IPS-15b (cell line): Measurements from ENCODE around the gene ZNF786.
"Not testable (repeated sequence)": the region's sequence is repeated elsewhere in the genome, so short reads cannot be mapped to it uniquely, and the experiment has no call there.

Experiments
- H3K27me3 ChIP-seq: one replicate; pipeline ENCODE4 v1.6.1; 2013; ENCODE audit warnings: low read length; ENCODE audit not compliant: control insufficient read depth, insufficient read depth
- H3K36me3 ChIP-seq: one replicate; pipeline ENCODE4 v1.6.1; 2013; ENCODE audit warnings: low read length; ENCODE audit not compliant: control insufficient read depth, insufficient read depth
- H3K4me1 ChIP-seq: one replicate; pipeline ENCODE4 v1.6.1; 2013; ENCODE audit warnings: mild to moderate bottlenecking, low read length; ENCODE audit not compliant: control insufficient read depth, insufficient read depth
- H3K4me3 ChIP-seq: one replicate; pipeline ENCODE4 v1.5.1; 2013; ENCODE audit warnings: low read depth, low read length
- H3K9ac ChIP-seq: one replicate; pipeline ENCODE4 v1.6.1; 2013; ENCODE audit warnings: low read depth, mild to moderate bottlenecking, low read length
- H3K9me3 ChIP-seq: one replicate; pipeline ENCODE4 v1.6.1; 2013; ENCODE audit warnings: mild to moderate bottlenecking, low read length; ENCODE audit not compliant: control insufficient read depth, insufficient read depth

ZNF786 gene

DNA sequence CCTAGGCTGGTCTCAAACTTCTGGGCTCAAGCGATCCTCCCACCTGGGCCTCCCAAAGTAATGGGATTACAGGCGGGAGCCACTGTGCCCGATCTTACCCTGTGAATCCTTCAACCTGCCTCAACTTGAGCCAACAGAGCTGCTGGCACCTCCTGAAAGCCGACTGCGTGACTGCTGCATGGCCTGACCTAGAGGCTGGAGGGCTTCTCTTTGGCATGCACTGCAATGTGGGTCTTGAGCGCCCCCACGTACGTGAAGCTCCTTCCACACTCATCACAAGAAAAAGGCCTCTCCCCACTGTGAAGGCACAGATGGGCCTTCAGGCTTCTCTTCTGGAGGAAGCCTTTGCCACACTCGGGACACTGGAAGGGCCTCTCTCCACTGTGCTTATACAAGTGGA is 12.9 kb upstream of the ZNF786 start:
- Histone ChIP-seq H3K27me3 (no peaks in the 10 kb centered on the region), H3K9ac (no peak overlapping the region), H3K4me1 (no peaks in the 10 kb centered on the region), H3K9me3 (no peaks in the 10 kb centered on the region), H3K4me3 (no peak overlapping the region), H3K36me3 (peaks cover 11% of the 10 kb centered on the region)

DNA sequence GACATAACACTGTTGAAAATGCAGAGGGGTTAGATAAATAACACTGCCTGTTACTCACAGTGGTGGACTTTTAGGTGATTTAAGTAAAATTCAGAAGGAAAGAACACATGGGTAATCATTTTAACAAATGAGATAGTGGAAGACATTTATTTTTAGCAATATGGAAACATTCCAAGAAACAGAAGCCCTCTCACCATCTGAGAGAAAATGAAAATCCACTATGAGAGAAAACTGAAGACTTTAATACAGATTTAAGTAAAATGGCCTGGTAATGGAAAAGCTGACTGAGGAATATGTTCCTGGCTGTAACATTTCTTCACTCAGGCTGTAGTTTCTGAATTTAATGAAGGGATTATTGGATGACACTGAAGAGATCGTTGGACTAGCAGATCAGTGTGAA is 12.1 kb upstream of the ZNF786 start:
- Histone ChIP-seq H3K27me3 (no peaks in the 10 kb centered on the region), H3K36me3 (peaks cover 11% of the 10 kb centered on the region), H3K4me1 (no peaks in the 10 kb centered on the region), H3K9me3 (no peaks in the 10 kb centered on the region), H3K4me3 (no peak overlapping the region), H3K9ac (no peak overlapping the region)

DNA sequence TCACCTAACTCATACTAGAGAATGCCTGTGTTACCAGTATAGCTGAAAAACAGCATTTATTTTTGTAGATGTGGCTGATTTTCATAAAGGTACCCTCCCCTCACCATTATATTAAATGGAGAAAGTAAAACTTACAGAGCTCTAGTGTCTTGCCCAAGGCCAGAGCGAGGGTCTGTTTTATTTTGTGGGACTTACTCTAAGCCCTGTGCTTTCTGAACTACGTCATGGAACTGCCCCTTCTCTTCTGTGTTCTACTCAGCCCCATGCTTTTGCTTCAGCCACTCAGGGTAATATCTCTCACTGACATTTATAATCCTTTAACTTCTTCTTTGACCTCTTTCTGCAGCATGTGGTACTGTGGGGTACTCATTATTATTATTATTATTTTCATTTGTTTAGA is 10.3 kb upstream of the ZNF786 start:
- Histone ChIP-seq H3K9me3 (no peaks in the 10 kb centered on the region), H3K4me3 (no peak overlapping the region), H3K27me3 (no peaks in the 10 kb centered on the region), H3K9ac (no peak overlapping the region), H3K36me3 (peaks cover 11% of the 10 kb centered on the region), H3K4me1 (no peaks in the 10 kb centered on the region)

DNA sequence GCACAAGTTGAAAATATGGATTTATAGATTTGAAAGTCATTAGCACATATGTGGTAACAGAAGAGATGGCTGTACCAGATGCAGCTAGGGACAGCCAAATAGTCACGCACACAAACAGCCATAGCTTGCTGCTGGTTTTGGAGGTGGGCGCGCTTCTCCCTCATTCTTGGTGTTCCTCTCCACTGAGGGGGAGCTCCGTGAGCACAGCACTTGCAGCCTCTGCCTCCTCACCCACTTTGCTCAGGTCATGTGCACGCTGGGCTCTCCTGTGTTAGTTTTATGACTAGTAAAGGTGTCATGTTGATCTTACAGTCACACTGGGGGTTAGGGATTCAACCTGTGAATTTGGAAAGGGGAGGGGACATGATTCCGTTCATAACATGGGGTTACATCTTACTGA is 8.5 kb upstream of the ZNF786 start:
- H3K27me3 ChIP-seq, result no peaks in the 10 kb centered on the region
- peaks cover 5% of the 10 kb centered on the region for H3K36me3 ChIP-seq
- H3K4me1 ChIP-seq, result no peaks in the 10 kb centered on the region
- H3K9me3 ChIP-seq, result no peaks in the 10 kb centered on the region
- no peak overlapping the region for H3K9ac ChIP-seq
- no peak overlapping the region for H3K4me3 ChIP-seq

DNA sequence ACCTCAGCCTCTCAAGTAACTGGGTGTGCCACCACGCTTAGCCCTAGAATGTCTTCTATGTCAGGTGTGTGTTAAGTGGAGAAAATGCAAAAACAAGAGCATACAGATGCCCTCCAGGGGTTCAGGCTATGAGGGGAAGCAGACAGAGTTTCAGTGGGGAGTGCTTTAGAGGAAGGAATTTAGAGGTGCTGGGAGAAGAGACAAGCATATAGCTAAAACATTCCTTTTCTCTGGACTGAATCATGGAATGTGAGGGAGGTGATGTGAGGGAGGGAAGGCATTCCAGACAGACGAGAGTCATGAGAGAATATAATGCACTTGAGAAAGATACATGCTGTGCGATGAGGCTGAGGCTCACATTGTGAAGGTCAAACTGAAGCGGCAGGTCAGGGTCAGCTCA is 6.6 kb upstream of the ZNF786 start:
- Histone ChIP-seq H3K9me3 (no peaks in the 10 kb centered on the region), H3K36me3 (no peaks in the 10 kb centered on the region), H3K27me3 (no peaks in the 10 kb centered on the region), H3K4me3 (no peak overlapping the region), H3K4me1 (peaks cover 2% of the 10 kb centered on the region), H3K9ac (no peak overlapping the region)

DNA sequence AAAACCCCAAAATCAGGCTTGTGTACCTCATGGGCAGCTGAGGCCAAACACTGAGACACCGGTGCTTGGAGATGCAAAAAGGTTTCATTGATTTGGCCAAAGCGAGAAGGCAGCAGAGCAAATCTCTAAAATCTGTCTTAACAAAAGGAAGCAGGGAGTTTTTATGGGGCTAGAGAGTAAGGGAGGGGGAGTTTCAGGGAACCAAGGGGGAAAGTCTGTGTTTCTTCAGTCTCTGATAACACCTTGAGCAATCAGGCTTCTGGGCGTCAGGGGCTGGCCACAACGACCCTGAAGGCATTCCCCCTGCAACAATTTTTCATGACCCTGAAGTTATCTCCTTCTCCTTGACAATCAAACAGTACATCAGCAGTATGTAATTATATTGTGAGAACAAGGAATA is 2.7 kb upstream of the ZNF786 start:
- no peak overlapping the region for H3K9ac ChIP-seq
- no peak overlapping the region for H3K4me3 ChIP-seq
- H3K9me3 ChIP-seq, result no peaks in the 10 kb centered on the region
- no peaks in the 10 kb centered on the region for H3K36me3 ChIP-seq
- H3K27me3 ChIP-seq, result no peaks in the 10 kb centered on the region
- peaks cover 2% of the 10 kb centered on the region for H3K4me1 ChIP-seq

DNA sequence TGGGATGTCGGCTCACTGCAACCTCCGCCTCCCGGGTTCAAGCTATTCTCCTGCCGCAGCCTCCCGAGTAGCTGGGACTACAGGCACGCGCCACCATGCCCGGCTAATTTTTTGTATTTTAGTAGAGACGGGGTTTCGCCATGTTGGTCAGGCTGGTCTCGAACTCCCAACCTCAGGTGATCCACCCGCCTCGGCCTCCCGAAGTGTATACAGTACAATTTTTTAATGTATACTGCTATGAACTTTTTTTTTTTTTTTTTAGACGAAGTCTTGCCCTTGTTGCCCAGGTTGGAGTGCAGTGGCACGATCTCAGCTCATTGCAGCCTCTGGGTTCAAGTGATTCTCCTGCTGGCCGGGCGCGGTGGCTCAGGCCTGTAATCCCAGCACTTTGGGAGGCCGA is 1.7 kb upstream of the ZNF786 start:
- H3K9me3 ChIP-seq, H3K4me3 ChIP-seq, H3K9ac ChIP-seq, H3K36me3 ChIP-seq, H3K4me1 ChIP-seq, H3K27me3 ChIP-seq: not testable (repeated sequence)

DNA sequence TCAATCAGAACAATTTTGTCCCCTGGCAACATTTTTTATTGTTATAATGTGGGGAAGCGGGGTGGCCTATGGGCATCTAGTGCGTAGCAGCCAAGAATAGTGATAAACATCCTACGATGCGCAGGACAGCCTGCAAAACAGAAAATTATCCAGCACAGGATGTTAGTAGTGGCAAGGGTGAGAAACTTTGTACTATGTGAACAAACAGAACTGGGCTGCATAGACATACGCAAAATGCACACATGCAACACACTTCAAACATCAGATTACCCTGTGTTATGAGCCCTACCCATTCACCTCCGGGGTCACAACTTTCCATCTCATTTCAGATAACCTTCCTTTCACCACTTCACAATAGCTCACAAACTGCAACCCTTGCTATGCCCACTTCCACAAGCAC is 3.1 kb downstream of the ZNF786 start:
- H3K9ac ChIP-seq, result no peak overlapping the region
- no peaks in the 10 kb centered on the region for H3K4me1 ChIP-seq

DNA sequence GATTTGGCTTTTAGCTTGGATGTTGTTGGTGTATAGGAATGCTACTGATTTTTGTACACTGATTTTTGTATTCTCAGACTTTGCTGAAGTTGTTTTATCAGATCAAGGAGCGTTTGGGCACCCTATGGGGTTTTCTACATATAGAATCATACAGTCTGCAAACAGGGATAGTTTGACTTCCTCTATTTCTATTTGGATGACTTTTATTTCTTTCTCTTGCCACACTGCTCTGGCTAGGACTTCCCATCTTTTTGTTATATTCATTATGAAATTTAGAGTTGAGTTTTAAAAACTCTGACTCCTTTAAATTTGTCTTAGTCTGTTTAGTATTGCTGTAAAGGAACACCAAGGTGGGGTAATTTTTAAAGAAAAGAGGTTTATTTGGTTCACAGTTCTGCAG is 4.7 kb downstream of the ZNF786 start:
- Histone ChIP-seq H3K9ac (no peak overlapping the region), H3K9me3 (no peaks in the 10 kb centered on the region), H3K36me3 (no peaks in the 10 kb centered on the region), H3K4me3 (no peak overlapping the region), H3K4me1 (peaks cover 5% of the 10 kb centered on the region), H3K27me3 (no peaks in the 10 kb centered on the region)

More for the DNA sequence above, 3.1 kb downstream of the ZNF786 start:
- Histone ChIP-seq H3K4me3 (no peak overlapping the region), H3K9me3 (no peaks in the 10 kb centered on the region), H3K36me3 (no peaks in the 10 kb centered on the region), H3K27me3 (no peaks in the 10 kb centered on the region)

DNA sequence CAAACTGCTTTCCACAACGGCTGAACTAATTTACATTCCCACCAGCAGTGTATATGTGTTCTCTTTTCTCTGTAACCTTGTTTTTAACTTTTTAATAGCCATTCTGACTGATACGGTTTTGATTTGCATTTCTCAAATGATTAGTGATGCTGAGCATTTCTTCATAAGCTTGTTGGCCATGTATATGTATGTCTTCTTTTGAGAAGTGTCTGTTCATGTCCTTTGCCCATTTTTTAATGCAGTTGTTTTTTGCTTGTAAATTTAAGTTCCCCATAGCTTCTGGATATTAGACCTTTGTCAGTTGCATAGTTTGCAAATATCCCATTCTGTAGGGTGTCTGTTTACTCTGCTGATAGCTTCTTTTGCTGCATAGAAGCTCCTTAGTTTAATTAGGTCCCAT is 6.1 kb downstream of the ZNF786 start:
- no peak overlapping the region for H3K4me3 ChIP-seq
- no peaks in the 10 kb centered on the region for H3K36me3 ChIP-seq
- H3K9me3 ChIP-seq, result no peaks in the 10 kb centered on the region

DNA sequence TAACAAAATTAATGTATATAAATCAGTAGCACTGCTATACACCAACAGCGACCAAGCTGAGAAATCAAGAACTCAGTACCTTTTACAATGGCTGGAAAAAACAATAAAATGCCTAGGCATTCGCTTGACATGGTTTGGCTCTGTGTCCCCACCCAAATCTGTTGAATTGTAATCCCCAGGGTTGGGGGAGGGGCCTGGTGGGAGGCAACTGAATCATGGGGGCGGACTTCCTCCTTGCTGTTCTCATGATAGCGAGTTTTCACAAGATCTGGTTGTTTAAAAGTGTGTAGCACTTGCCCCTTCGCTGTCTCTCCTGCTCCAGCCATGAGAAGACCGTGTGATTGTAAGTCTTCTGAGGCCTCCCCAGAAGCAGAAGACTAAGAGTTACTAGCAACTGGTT is 8.6 kb downstream of the ZNF786 start:
- Histone ChIP-seq H3K9ac (no peak overlapping the region), H3K4me3 (no peak overlapping the region), H3K27me3 (no peaks in the 10 kb centered on the region), H3K36me3 (no peaks in the 10 kb centered on the region), H3K4me1 (peaks cover 5% of the 10 kb centered on the region), H3K9me3 (no peaks in the 10 kb centered on the region)

More for the DNA sequence above, 6.1 kb downstream of the ZNF786 start:
- H3K9ac ChIP-seq, result no peak overlapping the region
- no peaks in the 10 kb centered on the region for H3K27me3 ChIP-seq
- H3K4me1 ChIP-seq, result peaks cover 5% of the 10 kb centered on the region

DNA sequence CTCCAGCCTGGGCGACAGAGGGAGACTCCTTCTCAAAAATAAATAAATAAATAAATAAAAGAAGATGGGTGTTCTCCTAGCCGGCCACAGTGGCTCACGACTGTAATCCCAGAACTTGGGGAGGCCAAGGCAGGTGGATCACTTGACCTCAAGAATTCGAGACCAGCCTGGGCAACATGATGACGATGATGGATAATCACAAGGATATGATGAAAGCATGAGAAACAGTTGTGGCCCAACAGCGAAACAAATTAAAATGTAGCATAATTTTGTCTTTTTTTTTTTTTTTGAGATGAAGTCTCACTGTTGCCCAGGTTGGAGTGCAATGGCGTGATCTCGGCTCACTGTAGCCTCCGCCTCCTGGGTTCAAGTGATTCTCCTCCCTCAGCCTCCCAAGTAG is 12.9 kb downstream of the ZNF786 start:
- Histone ChIP-seq H3K27me3 (no peaks in the 10 kb centered on the region), H3K4me3 (no peak overlapping the region), H3K9me3 (no peaks in the 10 kb centered on the region), H3K36me3 (peaks cover 3% of the 10 kb centered on the region), H3K9ac (no peak overlapping the region), H3K4me1 (peaks cover 6% of the 10 kb centered on the region)

DNA sequence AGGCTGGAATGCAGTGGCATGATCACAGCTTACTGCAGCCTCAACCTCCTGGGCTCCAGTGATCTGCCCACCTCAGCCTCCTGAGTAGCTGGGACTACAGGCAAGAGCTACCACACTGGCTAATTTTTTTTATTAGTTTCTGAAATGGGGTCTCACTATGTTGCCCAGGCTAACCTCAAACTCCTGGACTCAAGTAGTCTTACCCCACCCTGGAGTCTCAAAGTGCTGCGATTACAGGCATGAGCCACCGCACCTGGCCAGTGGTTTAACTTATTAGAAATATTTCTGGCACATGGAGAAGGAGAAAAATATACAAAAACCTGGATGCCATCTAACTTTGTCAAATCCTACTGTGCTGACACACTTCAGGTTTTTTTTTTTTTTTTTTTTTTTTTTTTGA is 15.2 kb downstream of the ZNF786 start:
- Histone ChIP-seq H3K9ac (no peak overlapping the region), H3K9me3 (no peaks in the 10 kb centered on the region), H3K27me3 (no peaks in the 10 kb centered on the region), H3K36me3 (peaks cover 25% of the 10 kb centered on the region), H3K4me1 (peaks cover 2% of the 10 kb centered on the region), H3K4me3 (no peak overlapping the region)
